Measurements from ENCODE around the gene ZBTB26.
"Not testable (repeated sequence)": the region's sequence is repeated elsewhere in the genome, so short reads cannot be mapped to it uniquely, and the experiment has no call there.

The ZBTB26 gene

DNA sequence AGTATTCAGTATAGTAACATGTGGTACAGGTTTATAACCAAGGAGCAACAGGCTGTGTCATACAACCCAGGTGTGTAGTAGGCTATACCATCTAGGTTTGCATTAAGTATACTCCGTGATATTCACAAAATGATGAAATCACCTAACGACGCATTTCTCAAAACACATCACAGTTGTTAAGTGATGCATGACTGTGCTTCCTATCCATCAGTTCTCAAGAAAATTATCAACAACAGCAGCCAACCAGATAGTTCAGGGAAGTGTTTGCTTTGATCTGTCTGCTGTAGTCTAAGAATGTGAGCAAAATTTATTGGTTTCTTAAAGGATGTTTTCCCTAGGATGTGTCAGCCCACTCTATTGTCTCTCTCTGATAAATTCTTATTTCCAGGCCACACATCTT lies 7.4 kb downstream of the ZBTB26 start:
- no peak for DNase-seq (ENCODE audit: low read depth in 3 of 3)

DNA sequence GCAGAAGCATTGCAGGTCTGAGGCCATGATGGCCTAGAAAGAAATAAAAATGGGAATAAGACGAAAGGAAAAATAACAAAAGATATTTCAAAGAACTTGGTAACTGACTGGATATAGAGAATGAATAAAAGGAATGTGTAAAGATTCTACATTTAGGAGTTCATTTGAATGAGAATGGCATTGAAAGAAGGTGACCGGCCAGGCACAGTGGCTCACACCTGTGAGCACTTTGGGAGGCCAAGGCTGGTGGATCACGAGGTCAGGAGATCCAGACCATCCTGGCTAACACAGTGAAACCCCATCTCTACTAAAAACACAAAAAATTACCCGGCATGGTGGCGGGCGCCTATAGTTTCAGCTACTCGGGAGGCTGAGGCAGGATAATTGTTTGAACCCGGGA lies 8.6 kb downstream of the ZBTB26 start:
- DNase-seq (ENCODE audit: low read depth in 3 of 3) = no peak

DNA sequence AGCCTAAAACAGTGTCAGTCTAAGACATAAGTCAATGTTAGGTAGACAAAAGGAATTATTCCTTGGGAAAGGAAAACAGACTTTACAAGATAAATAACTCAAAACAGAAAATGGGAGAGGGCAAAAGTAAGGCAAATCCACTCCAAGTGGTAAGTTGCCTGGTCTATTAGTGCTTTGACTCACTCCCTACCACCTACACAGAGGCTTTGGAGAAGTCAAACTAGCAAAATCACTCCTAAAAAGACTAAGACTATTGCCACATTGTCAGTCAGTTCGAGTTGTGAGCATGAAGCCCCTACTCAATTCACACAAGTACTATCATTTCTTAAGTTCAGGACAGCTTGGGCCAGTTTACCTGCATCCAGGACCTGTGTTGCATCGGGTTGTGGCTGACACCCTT lies 13.0 kb downstream of the ZBTB26 start:
- no peak for DNase-seq (ENCODE audit: low read depth in 3 of 3)

DNA sequence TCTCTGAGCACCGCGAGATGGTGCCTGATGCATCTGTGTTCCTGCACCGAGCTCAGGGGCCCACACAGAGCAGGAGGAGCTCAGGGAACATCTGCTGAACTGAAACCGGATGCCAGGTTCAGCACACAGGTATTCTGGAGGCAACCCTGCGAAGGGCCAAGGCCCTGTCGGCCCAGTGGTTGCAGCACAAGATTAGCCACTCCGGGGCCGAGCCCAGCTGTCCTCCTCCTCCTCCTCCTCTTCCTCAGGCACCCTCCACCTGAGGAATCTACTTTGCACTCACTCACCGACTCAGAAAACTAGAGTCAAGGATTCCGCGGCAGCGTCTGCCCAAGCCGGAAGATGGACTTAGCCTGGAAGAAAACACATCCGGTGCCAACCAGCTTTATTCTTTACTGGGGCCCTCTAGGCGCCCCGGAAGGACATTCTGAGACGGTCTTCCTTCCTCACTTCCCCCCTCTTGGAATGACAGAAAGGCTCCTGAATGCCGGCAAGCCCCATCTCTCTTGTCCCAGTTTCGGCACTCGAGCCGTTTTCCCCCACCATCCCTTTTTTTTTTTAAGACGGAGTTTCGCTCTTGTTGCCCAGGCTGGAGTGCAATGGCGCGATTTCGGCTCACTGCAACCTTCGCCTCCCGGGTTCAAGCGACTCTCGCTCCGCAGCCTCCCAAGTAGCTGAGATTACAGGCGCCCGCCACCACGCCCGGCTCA lies 18.2 kb downstream of the ZBTB26 start, which contains the start of gene ZBTB6:
TSS of gene ZBTB6 (minus strand) at position 360 of the 710 bp plus-strand sequence. CDS start 1,251 bp downstream, outside the sequence.
- DNase-seq (ENCODE audit: low read depth in 3 of 3) = peak; percentile 46 to 62 (median 53)

- DNase-seq (ENCODE audit: low read depth in 3 of 3) = no peak
Observed at GRCh38 chr9:122912671-122912963, 18.7 kb downstream of the ZBTB26 start.

DNA sequence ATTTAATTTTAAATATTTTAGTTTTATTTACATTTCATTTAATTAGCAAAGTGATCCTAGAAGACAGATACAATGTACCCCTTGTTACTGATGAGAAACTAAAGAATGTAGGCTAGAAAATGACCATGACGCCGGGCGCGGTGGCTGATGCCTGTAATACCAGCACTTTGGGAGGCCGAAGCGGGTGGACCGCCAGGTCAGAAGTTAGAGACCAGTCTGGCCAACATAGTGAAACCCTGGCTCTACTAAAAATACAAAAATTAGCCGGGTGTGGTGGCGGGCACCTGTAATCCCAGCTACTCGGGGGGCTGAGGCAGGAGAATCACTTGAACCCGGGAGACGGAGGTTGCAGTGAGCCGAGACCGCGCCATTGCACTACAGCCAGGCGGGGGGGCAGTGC lies 25.2 kb downstream of the ZBTB26 start:
- DNase-seq (ENCODE audit: low read depth in 3 of 3) = not testable (repeated sequence)

DNA sequence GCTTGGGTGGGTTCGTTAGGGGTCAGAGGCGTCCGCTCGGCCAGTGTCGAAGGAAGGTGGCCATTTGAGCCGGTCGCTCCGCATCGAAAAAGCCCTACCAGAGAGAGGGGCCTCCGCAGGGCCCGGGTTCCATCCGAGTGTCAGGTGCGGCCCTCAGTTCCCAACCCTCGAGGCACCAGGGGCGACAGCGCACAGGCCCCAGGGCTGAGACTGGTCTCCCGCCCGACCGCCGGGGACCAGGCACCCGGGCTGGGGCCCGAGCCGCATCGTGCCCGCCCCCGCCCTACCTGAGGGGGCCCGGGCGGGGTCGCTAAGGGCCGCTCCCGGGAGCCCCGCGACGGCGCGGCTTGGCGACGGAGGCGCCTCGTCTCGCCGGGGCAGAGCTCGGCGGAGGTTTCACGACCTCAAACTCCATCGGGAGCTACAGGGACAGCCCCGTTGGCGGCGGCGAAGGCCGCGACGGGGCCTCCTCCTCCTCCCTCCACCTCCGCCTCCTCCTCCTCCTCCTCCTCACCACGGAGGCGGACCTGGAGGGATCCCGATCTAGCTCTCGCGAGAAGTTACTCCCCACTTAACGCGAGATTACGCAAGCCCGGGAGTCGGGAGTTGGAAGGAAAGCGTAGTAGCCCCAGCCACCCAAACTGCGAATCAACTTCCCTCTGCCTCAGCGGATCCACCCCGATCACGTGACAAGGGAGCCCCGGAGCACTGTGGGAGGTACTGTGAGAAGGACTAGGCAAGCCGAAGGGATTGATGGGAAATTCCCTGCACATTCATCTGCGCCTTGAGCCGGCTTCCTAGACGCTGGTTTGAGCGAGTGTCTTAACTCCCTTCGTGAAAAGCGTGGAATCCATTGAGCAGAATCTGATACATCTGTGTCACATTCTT lies 26.2 kb downstream of the ZBTB26 start, which contains the start of gene RC3H2:
TSS of gene RC3H2 (minus strand) at position 537 of the 888 bp plus-strand sequence. CDS start 7,850 bp downstream, outside the sequence.
- peak; percentile 91 to 96 (median 94) for DNase-seq (ENCODE audit: low read depth in 3 of 3)

DNA sequence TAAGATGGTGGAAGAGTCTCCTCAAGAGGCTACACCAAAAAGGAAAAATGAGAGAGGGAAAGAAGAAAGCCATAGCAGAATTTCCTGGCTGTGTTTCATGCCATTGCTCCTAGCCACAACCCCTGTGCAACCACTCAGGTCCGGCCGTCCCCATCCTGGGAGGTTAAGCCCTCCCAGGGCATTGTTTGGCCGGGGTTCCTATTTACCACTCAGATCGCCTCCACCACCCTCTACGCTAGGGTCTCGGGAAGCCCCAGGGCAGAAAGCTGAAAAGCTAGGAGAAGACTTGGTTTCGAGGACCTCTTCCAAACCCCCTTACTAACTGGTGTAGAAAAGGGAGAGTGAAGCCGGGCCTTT lies 26.9 kb downstream of the ZBTB26 start:
- peak in 1 of 3 experiments; percentile 19 for DNase-seq (ENCODE audit: low read depth in 3 of 3)

GRCh38 chr9:122900791-122901190 lies 30.5 kb downstream of the ZBTB26 start:
- no peak for DNase-seq (ENCODE audit: low read depth in 3 of 3)

DNA sequence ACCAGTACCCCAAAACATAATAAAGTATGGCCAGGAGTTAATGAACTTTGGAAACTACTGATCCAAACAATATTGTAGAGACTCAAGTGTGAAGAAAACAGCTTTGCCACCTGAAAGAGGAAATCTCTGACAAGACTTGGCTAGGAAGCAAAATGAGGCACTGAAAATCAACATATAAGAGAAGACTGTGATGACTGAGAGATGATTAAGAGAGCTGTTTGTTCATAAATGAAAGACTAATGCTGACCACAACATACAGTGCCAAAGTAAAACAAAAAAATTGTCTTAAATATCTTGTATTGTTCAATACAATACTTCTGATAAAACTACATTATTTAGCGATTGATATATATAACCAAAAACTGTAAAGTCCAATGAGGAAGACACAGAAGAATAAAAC lies 33.3 kb downstream of the ZBTB26 start:
- no peak for DNase-seq (ENCODE audit: low read depth in 3 of 3)

GRCh38 chr9:122888480-122888879 lies 42.8 kb downstream of the ZBTB26 start:
- no peak for DNase-seq (ENCODE audit: low read depth in 3 of 3)

DNA sequence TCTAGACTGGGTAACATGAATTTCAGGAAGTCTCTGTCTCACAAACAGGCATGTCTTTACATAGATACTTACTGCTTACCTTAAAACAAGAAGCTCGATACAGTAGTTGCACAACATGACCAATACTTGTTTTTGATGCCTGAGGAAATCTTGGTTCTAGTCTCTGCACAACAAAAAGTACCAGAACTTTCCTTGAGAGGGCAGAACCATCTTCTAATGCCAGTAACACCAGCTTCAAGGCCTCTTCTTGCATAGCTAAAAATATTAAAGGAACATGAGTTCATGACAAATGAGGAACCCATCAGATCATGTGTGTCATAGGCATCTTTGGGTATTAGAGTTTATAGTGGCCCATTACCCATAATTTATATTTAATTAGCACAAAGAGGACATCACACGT lies 48.2 kb downstream of the ZBTB26 start:
- DNase-seq (ENCODE audit: low read depth in 3 of 3) = no peak

DNA sequence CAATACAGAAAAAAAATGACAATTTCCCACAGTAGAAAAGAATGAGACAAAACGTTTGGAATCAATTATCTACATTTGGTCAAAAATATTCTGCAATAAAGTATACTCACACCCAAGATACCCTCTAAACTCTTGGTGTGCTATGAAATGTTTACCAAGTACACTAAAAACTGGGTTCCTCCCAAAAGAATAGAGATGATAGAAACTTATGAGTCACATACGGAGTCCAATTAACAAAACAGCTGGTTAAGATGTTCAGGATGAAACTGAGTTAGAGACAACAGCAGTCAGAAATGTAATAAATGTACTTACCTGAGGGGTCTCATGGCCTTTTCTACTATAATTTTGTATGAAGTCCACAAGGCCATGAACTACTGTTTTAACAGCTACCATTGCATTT lies 51.9 kb downstream of the ZBTB26 start:
- DNase-seq (ENCODE audit: low read depth in 3 of 3) = no peak

DNA sequence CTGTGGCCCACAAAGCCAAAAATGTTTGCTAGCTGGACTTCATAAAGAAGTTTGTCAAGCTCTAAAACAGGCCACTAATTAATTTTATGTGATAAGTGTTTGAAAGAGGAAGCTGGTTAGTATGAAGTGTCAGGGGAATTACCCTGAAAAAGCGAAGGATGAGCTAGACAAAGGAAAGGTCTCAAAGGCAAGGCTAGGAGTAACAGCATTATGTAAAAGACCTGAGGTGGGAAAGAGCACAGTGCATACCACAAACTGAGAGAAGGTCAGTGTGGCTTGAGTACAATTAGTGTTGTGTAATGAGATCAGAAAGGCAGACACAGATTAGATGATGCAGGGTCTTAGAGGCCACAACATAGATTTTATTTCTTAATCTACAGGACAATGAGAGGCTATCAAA lies 55.8 kb downstream of the ZBTB26 start:
- no peak for DNase-seq (ENCODE audit: low read depth in 3 of 3)

GRCh38 chr9:122867276-122867675 lies 64.0 kb downstream of the ZBTB26 start:
- not testable (repeated sequence) for DNase-seq (ENCODE audit: low read depth in 3 of 3)

- DNase-seq (ENCODE audit: low read depth in 3 of 3) = no peak
Observed at GRCh38 chr9:122866079-122866478, 65.2 kb downstream of the ZBTB26 start.

Data from stimulated activated CD4-positive, alpha-beta T cell treated with anti-CD3 and anti-CD28 coated beads, TNF-alpha, amount 100 ng/mL, for 24 hours (primary cell).